Left kidney (tissue), 2 donors: Measurements from ENCODE around the gene DYRK1B. TPM values are rescaled to one million over a fixed set of nuclear protein-coding genes. Genes with fewer than 3 reads are reported as not detected.

Experiments used
- DNase-seq: peaks from one replicate; pipeline ENCODE4 v3.0.0-alpha.2; 2013
- polyA plus RNA-seq: library from polyadenylated mRNA; unstranded; fragments of 120-200 nt; gene quantifications from one replicate; pipeline ENCODE4 v1.2.1, GENCODE V29; 2013; ENCODE audit not compliant: insufficient read length

The DYRK1B gene
- polyA plus RNA-seq, 1 donor = 34.2 TPM

DNA sequence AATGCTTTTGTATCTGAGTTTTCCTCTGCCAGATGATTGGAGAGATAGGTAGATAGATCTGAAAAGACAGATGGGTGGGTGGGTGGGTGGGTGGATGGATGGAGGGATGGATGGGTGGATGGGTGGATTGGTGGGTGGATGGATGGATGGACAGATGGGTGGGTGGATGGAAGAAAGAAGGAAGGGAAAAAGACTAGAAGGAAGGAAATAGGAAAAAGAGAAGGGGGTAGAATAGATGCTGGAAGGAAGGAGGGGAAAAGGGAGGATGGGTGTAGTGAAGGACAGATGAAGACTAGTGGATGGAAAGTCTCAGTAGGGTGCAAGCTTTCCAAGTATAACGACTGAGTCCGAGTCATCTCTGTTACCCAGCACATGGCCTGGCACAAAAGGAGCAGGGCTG, 31.2 kb upstream of the DYRK1B start:
- no peak for DNase-seq

DNA sequence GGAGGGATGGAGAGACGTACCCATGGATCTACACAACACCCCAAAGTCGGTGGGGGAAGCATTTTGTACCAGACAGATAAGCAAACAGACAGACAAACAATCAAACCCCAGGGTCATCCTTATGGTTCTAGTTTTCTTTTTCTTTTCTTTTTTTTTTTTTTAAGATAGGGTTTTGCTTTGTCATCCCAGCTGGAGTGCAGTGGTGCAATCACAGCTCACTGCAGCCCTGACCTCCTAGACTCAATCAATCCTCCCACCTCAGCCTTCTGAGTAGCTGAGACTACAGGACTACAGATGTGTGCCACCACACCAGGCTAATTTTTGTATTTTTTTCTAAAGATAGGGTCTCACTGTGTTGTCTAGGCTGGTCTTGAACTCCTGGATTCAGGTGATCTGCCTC, 30.2 kb upstream of the DYRK1B start:
- DNase-seq = no peak

DNA sequence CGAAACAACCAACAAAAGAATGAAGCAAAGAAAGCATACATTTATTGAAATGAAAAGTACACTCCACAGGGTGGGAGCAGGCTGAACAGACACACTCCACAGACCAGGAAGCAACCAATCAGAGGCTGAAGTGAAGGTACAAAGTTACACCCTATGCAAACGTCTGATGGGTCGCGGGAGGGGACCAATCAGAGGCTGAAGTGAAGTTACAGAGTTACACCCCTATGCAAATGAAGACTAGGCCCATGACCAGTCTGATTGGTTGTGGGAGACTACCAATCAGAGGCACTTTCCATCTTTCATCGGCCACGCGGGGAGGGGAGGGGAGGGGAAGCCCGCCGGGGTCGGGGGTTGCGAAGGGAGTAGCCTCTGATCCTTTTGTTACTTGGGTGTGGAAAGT, 24.6 kb upstream of the DYRK1B start:
- no peak for DNase-seq

DNA sequence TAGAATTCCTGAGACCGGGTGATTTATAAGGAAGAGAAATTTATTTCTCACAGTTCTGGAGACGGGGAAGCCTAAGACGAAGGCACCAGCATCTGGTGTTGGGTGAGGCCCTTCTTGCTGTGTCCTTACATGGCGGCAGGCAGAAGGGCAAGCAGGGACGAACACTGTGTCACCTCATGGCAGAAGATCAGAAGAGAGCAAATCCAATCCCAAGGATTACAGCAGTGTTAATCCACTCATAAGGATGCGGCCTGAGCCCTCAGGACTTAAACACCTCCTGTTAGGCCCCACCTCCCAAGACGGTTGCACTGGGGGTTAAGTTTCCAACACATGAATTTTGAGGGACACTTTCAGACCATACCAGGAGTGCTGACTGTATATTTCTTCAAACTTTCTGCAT, 18.9 kb upstream of the DYRK1B start:
- DNase-seq = no peak

DNA sequence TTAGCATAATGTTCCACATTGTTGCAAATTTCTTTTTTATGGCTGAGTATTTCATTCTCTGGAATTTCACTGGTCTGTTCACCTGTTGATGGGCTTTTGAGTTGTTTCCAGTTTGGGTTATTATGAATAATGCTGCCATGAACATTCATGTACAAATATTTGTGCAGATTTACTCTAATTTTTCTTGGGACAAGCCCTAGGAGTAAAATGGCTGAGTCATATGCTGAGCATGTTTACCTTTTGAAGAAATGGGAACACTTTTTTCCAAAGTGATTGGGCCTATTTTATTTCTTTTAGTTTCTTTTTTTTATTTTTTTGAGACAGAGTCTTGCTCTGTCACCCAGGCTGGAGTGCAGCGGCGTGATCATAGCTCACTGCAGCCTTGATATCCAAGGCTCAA, 16.9 kb upstream of the DYRK1B start:
- no peak for DNase-seq

DNA sequence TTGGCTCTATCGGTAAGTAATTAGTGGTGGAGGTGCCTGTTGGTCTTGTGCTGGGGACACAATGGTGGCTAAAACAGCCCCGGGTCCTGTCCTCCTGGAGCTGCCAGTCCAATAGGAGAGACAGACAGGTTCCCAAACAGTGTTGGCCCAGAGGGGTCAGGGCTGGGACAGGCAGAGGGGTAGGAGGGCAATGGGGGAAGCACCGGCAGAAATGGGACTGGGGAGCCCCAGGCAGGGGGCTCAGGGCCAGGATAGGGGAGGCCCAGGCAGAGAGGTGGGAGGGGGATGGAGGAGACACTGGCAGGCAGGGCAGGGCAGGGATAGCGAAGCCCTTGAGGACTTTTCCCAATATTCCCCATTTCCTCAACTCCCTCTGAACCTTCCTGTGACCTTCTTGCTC, 14.4 kb upstream of the DYRK1B start:
- DNase-seq = no peak

DNA sequence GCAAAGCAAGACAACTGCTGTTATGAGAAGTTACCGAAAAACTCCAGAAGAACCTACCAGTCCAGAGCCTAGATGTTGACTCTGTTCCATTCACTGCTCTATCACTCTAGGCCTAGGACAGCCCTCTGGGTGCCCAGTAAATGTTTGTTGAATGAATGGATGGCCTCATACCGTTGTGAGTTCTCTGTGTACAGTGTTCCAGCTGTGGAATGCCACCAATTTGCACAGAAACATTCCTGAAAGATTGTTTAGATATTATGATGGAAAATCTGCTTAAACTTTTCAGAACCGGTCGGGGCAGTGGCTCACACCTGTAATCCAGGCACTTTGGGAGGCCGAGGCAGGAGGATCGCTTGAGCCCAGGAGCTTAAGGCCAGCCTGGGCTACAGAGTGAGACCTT, 13.6 kb upstream of the DYRK1B start:
- DNase-seq = no peak

DNA sequence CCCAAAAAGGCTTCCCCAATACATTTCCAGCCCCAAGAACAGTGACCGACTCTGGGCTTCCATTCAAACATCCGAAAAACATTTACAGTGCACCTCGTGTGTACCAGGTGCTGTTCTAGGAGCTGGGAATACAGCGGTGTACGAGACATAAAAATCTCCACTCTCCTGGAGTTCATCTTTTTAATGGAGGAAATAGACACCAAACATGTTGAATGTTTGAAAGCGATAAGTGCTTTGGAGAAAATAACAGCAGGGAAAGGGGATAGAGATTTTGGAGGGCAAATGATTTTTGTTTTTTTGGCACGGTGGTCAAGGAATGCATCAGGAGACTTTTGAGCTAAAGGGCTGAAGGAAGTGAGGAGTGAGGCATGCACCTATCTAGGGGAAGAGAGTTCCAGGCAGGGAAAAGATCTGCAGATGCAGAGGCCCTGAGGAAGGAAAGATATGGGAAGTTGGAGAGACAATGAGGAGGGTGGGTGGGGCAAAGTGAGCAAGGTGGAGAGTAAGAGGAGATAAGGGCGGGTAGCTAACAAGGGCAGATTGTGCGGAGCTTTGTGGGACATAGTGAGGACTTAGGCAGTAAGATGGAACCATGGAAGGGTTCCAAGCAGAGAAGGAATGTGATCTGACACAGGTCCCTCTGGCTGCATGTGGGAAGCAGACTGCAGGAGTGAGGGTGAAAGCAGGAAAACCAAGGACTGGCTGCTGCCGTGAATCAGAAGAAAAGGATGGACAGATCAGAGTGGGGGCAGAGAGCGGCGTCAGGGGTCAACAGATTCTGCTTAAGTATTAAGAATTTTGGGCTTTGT, 12.9 kb upstream of the DYRK1B start:
- DNase-seq = no peak

DNA sequence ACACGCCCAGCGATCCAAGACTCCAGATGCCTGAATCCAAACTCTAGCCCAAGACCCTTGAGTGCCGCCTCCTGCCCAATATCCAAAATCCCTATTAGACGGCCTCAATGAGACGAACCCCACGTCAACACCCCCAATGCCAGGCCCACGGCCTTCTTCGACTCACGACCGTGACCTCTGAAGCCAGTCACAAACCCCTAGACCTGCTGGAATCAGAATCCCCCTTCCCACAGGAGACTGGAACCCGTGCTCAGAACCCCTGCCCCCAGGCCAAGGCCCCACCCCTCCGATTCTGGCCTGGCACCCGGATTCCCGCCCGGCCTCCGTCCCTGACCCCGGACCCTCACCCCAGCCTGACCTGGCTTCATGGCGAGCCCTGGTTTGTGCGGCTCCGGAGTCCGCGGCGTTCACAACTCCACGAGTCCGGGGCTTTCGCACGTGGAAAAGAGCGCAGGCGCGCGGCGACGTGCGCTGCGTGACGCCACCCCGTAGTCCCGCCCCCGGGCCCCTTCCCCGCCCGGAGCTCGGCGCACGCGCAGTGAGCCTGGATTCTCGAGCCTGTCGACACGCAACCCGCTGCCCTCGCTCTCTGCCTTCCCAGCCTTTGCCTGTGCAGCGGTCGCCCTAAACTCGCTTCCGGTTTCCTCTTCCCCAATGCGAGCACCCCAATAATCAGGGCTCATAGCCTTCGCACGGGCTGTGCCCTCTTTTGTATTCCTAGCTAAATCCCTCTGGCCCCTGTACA, 12.1 kb upstream of the DYRK1B start, which contains the start of gene FBL:
TSS of gene FBL (minus strand) at position 447 of the 745 bp plus-strand sequence. CDS start at position 368, 79 bp downstream.
- DNase-seq = peak; percentile 91

DNA sequence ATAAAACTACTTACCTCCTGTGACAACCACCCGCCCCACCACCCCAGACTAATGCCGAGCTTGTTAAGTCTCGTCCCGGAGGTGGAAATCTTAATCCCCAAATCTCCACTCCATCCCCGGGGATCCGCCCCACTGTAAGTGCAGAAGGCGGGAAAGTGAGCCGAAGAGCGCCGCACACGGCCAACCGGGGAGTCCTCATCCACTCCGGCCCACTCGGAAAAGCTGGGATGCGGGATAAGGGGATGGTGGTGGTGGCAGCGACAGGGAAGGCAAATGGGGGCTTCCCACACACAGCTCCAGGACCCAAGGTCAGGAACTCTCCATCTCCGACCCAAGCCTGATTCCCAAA, 11.6 kb upstream of the DYRK1B start:
- DNase-seq = no peak

DNA sequence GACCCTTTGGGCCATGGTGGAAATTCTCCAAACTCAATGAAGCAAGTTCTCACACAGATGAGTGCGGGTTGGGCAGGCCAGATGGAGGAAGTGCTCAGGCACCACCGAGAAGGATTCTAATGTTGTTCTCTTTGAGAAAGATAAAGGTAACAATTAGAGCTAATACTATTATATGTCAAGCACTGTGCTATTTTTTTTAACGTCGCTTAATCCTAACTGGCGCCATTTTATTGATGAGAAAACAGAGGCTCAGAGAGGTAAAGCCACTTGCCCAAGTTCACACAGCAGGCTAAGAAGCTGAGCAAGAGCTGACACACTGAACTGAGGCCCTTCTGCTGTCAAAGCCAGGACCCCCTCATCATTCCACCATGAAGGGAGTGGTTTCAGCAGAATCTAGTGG, 11.2 kb upstream of the DYRK1B start:
- DNase-seq = no peak

DNA sequence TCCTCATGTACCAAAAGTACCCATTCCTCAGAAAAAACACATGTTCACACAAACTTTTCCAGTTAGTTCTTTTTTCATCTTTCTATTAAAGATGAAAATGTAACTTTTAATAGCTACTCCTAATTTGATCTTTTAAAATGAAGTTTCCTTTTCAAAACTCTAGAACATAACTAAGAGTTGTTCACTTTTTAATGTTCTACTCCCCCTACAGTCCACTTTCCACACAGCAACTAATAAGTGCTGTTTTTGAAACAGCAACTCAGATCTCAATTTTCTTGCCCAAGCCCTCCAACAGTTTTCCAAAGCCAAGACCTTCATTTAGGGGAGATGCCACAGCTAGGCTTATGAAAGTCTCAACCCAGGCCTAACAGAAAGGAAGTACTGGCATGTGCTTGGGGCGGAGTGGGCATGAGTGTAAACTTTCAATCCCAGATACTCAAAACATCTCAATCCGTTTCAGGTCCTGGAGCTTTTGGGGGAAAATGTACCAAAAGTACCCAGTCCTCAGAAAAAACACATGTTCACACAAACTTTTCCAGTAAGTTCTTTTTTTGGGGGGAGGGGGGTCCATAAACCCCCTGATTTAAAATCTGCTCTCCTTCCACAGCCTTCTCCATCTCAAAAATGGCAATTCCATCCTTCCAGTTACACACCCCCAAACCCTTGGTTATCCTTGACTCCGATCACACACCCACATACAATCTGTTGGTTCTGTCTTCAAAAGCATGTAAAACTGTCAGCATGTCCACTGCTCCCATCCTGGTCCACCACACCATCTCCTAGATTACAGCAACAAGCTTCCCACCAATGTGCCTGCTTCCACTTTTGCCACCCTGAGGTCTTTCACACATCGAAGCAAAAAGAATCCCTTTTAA, 10.2 kb upstream of the DYRK1B start:
- DNase-seq = peak; percentile 51

DNA sequence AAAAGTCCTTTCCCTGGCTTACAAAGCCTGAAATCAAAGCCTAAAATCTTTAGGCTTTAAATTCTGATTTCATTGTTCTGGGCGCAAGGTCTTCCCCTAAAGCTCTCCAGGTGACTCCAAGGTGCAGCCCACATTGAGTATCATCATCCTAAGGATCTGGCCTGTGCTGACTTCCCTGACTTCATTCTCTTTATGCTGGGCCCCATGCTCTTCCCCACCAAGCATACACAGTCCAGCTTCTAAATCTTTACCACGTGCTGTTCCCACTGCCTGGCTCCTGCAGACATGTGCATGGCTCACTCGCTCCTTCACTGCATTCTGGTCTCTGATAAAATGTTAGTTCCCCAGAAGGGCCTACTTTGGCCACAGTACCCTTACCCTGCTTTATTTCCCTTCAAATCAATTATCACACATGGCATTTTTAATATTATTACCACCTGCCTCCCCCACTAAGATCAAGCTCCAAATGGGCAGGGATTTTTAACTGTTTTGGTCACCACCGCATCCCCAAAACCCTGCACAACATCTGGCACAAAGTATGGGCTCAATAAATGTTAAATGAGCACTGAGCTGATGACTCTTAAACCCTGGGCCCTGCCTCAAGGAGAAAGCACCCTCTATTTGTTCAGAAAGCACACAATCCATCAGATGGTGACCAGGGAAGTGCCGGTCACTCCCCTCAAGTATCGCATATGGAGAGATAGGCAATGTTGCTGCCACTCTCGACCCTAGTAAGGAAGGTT, 8.9 kb upstream of the DYRK1B start:
- no peak for DNase-seq

DNA sequence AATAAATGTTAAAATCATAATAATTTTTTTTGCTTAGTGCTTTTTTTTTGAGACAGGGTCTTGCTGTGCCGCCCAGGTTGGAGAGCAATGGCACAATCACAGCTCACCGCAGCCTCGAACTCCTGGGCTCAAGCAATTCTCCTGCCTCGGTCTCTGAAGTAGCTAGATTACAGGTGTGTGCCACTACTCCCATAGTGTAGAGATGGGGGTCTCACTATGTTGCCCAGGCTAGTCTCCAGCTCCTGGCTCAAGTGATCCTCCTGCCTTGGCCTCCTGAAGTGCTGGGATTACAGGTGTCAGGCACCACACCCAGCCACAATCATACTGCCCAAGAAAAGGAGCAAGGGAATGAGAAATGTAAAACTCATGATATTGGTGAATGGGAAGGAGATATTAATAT, 7.1 kb upstream of the DYRK1B start:
- no peak for DNase-seq

DNA sequence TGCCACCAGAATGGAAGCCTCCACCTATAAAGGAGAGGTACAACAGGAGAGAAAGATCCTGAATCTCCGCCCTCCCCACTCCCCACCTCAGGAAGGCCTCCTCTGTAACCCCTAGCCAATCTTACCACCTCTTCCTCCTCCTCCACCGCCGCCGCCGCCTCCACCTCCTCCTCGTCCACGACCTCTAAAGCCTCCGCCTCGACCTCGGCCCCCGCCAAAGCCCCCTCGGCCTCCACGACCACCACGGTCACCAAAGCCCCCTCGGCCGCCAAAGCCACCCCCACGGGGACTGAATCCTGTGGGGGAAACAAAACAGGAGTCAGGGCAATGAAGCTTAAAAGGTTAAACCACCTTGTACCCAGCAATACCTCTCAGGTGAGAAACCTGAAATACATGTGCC, 6.5 kb upstream of the DYRK1B start:
- DNase-seq = no peak

DNA sequence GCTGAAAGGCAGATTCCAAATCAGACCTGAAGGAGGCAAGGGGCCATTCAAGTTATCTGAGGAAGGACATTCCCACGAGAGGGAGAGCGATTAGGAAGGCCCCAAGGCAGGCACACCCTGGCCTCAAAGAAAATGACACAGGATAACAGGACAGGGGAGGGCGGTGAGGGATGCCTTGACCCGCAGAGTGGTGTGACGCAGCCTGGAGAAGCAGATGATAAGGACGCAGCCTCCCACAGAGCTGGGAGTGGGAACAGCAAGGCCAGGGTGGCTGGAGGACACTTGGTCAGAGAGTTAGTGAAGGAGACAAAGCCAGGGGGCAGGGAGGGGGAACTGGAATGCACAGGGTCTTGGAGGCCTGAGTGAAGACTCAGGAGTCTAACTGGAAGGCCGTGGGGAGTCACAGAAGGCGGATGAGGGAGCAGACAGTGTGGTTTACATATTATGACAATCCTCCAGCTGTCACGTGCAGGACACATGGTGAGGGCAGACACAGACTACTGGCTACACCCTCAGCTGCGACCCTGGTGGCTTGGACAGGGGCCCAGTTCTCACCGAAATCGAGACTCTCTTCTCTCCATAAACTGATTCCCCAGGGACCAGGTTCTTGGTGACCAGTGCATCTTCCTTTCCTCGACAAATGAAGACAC, 5.8 kb upstream of the DYRK1B start:
- no peak for DNase-seq

DNA sequence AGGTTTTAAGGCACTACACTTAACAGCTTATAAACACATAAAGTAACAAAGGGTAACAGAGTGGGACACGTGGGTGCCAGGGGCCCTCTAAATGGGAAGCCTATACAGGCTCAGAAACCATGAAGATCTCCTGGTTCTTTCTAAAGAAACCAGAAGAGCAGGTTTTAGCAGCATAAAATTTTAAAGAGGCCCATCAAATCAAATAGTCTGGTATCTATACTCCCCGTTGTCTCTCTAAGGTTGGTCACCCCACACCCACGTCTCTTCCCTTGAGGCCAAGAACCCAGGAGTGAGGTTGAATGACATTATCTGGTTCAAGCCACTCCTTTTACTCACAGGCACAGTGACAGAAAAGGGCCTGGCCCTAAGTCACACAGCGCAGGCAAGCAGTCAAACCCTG, 4.6 kb upstream of the DYRK1B start:
- no peak for DNase-seq

DNA sequence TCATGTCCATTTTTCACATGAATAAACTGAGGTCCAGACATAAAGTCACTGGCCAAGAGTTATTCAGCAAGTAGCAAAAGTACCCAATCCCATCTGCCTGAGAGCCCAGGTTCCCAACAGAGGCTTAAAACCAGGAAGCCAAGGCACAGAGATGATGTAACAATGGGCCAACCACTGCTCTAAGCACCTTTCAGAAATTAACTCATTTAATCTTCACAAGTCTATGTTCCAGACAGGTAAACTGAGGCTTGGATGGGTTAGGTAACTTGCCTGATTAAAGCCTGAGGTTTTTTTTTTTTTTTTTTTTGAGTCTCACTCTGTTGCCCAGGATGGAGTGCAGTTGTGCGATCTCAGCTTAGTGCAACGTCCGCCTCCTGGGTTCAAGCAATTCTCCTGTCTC, 4.0 kb upstream of the DYRK1B start:
- DNase-seq = no peak

DNA sequence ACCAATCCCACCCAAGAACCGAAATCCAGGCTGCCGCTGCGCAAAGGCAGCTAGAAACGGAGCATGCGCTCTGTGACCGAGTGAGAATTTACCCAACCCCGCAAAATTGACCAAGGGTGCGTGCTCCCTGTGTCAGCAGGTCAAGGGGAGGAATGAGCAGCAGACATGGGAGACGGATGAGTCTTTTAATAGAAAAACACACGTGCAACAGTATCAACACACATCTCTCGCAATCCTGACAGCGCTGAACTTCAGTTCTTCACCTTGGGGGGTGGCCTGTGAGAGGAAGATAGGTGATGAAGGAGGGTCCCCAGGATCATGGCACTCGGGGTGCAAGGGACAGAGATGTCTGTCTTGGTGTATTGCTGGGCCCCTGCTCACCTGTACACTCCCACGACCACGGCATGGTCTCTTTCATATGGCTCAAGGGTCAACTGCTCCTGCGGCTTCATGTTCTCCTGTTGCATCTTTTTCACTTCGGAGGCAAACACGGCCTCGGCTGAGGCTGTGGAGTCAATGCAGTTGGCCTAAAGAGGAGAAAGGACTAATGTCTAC, 402 bp upstream of the DYRK1B start:
- DNase-seq = no peak

DNA sequence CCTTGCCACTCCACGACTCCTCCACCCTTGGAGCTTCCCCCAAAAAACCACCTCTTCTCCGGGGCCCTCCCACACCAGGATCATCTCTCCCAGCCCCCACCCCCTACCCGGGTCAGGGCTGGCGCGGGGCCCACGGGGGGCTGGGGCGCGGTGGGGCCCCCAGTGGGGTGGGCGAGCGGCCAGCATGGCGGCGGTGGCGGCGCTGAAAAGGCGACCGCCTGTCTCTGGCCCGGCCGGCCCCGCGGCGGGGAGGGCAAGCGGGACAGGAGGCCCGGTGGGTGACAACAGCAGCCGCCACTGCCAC, 850 bp downstream of the DYRK1B start:
- DNase-seq = no peak

DNA sequence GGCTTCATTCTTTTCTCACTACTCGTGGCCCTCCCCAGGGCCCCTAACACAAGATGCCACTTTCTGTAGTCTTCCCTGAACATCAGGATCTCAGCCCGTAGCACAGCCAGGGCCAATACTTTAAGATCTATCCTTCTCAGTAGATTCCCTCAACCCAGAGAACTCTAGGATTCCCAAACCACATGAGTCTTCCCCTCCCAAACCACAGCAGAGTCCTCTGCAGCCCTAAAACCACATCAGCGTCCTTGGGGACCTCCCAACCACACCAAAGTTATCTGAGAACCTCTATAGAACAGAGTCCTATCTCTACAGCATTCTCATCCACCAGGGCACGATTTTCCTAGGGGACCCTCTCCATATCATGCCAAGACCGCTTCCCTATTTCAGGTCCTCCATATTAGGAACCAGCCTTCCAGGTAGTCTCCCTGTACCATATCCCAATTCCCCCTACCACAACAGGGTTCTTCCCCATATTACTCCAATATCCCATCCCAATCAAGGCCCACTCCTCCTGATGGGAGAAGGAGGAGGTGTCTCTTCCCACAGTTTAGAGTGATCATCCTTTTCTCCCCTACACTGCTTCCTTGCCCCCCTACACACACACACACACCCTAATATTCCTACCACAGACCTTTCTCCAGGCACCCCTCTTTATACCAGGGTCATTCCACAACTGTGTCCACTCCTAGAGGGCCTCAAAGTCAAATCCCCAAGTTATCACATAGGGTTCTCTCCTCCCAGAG, 1.4 kb downstream of the DYRK1B start:
- no peak for DNase-seq
